ENCODE data around the gene GPR12.
A peak's percentile ranks its signal among the peaks of the same experiment; 100 is the strongest.

The GPR12 gene

DNA sequence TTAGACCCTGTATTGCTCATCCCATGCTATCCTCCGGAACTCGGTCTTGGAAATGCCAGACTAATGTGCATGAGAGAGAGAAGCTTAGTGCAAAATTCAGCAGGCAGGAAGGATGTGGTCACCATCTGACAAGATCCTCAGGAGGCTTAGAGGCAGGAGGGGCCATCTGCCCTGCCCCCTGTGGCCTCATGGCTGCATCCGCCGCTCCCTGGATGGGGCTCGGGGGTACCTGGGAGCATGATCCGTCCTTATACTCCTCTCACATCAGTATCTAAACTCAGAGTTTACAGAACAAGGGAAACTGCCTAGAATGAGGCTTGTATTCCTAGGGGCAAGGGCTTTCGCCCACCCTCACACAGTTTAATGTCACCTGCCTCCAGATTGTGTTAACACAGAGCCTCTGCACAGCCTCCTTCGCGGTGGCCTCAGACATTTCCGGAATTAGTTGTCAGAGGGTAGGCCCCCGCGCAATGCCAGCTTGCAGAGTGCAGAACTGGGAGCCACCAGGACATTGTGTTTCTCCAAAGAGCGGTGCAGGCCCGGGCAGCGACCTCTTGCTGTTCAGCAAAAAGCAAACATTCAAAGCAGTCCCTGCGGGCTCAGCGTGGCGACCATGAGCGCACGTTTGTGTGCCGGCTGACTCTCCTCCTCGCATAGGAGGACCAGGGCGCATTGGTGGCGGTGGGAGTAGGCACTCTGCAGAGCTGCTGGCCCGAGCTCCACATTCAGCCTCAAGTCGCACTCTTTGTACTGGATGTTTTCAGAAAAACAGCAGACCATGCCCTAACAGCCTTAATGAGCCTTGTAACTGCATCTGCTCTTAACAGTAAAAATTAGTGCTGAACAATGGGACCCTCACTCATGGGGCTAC lies 39.1 kb downstream of the GPR12 start:
- CTCF ChIA-PET = interaction anchor here (1.5 kb wide), 1 partner anchor 23 kb away, joined by 3 read pairs; no protein-coding TSS in a partner anchor
- TF ChIP-seq FOXA1 (IDR thresholded peaks at IDR 0.05) = no peak
- TF ChIP-seq BHLHE40 (IDR thresholded peaks at IDR 0.05; ENCODE audit: borderline replicate concordance) = no peak
- TF ChIP-seq ARNT (IDR thresholded peaks at IDR 0.05) = no peak
- TF ChIP-seq HDGF (IDR thresholded peaks at IDR 0.05; ENCODE audit: borderline replicate concordance) = no peak
- no peak for TF ChIP-seq NFRKB (IDR thresholded peaks at IDR 0.05)
- TF ChIP-seq FOXM1 (IDR thresholded peaks at IDR 0.05; ENCODE audit: borderline replicate concordance) = no peak
- TF ChIP-seq TARDBP (IDR thresholded peaks at IDR 0.05) = no peak
- TF ChIP-seq LEF1 (IDR thresholded peaks at IDR 0.05; ENCODE audit: borderline replicate concordance) = no peak
- no peak for TF ChIP-seq ELF4 (IDR thresholded peaks at IDR 0.05)
- TF ChIP-seq, protein P1, sequence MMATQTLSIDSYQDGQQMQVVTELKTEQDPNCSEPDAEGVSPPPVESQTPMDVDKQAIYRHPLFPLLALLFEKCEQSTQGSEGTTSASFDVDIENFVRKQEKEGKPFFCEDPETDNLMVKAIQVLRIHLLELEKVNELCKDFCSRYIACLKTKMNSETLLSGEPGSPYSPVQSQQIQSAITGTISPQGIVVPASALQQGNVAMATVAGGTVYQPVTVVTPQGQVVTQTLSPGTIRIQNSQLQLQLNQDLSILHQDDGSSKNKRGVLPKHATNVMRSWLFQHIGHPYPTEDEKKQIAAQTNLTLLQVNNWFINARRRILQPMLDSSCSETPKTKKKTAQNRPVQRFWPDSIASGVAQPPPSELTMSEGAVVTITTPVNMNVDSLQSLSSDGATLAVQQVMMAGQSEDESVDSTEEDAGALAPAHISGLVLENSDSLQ (IDR thresholded peaks at IDR 0.05) = no peak
- TF ChIP-seq SP1 (IDR thresholded peaks at IDR 0.05) = no peak
- TF ChIP-seq CTBP1 (IDR thresholded peaks at IDR 0.05; ENCODE audit: borderline replicate concordance) = no peak
- TF ChIP-seq ZNF384 (IDR thresholded peaks at IDR 0.05) = no peak
- no peak for TF ChIP-seq FOXK2 (IDR thresholded peaks at IDR 0.05)
- TF ChIP-seq SUZ12 (IDR thresholded peaks at IDR 0.05) = no peak
- no peak for TF ChIP-seq L3MBTL2 (conservative IDR thresholded peaks at IDR 0.05)

DNA sequence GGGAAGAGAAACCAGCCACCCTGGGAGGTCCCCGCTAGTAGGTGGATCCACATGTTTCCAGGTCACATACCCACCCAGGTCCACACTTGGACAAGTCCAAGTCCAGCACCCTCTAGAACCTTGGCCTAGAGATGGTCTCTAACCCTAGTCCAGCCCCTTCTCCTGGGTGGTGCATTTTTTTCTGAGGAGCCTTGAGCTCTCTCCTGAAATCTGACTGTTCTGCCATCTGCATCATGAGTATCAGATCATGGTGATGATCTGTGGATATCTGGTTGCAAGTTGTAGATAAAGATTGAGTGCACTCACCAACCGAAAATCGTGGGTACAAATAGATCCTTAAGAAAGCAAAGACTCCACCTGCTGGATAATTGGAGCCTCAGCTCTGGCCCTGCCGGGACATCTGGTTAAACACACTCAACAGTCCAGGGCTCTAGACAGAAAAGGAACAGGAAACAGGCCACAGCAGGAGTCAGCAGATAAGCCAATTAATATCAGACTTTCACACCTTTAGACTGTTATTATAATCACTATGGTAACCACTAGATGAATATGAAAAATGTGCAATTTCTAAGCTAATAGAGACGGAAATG lies 41.1 kb downstream of the GPR12 start:
- POLR2A ChIA-PET = no interaction called here

More for the DNA sequence above, 39.1 kb downstream of the GPR12 start:
- no peak for DNase-seq (ENCODE audit: extremely low spot score)
- POLR2A ChIA-PET = no interaction called here

DNA sequence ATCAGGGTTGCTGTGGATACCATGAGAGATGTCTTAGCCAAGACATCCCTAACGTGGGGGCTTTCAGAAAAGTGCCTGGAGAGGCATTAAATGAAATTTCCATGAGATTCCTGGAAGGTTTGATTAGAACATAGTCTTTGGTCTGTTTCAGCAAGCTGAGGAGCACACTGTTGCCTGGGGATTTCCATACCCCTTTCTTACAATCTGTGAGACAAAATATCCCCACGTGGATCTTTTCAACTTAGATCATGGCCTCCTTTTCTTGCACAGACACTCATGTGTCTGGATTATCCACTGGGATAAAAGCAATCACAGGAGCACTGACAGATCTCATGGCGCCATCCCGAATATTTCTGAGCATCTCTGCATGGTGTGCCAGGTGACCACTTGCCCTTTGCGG lies 41.7 kb downstream of the GPR12 start:
- CTCF ChIA-PET = no interaction called here
- POLR2A ChIA-PET = interaction anchor here (0.6 kb wide), 1 partner anchor 128 kb away, joined by 3 read pairs; no protein-coding TSS in a partner anchor

More for the DNA sequence above, 41.1 kb downstream of the GPR12 start:
- DNase-seq (ENCODE audit: extremely low spot score) = peak; percentile 20
- TF ChIP-seq, protein P1 (IDR thresholded peaks at IDR 0.05) = no peak
- TF ChIP-seq FOXM1 (IDR thresholded peaks at IDR 0.05; ENCODE audit: borderline replicate concordance) = no peak
- no peak for TF ChIP-seq TARDBP (IDR thresholded peaks at IDR 0.05)
- TF ChIP-seq CTBP1 (IDR thresholded peaks at IDR 0.05; ENCODE audit: borderline replicate concordance) = no peak
- no peak for TF ChIP-seq ZNF384 (IDR thresholded peaks at IDR 0.05)
- TF ChIP-seq ARNT (IDR thresholded peaks at IDR 0.05) = no peak
- TF ChIP-seq ELF4 (IDR thresholded peaks at IDR 0.05) = no peak
- TF ChIP-seq L3MBTL2 (conservative IDR thresholded peaks at IDR 0.05) = no peak
- no peak for TF ChIP-seq FOXK2 (IDR thresholded peaks at IDR 0.05)
- TF ChIP-seq FOXA1 (IDR thresholded peaks at IDR 0.05) = no peak
- TF ChIP-seq LEF1 (IDR thresholded peaks at IDR 0.05; ENCODE audit: borderline replicate concordance) = no peak
- TF ChIP-seq NFRKB (IDR thresholded peaks at IDR 0.05) = no peak
- TF ChIP-seq SP1 (IDR thresholded peaks at IDR 0.05) = no peak
- TF ChIP-seq SUZ12 (IDR thresholded peaks at IDR 0.05) = no peak
- no peak for TF ChIP-seq HDGF (IDR thresholded peaks at IDR 0.05; ENCODE audit: borderline replicate concordance)
- no peak for TF ChIP-seq BHLHE40 (IDR thresholded peaks at IDR 0.05; ENCODE audit: borderline replicate concordance)
- CTCF ChIA-PET = interaction anchor here (0.8 kb wide), 1 partner anchor 42 kb away, joined by 3 read pairs; no protein-coding TSS in a partner anchor

DNA sequence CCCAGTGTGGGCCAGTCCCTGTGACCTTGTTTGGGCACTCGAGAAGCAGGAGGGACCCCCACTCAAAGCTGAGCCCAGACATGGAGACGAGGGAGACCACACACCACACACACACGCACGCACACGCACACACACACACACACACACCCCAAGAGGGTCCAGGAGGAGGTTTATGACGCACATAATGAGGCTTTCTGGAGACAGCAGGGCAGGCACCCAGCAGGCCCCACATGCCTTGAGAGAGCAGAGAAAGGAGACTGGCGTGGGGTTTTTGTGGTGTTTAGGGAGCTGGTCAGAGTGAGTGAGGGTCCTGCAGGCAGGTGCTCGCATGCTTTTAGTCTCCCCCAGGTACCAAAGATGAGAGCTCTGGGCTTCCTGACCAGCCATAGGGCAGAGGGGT lies 42.4 kb downstream of the GPR12 start:
- CTCF ChIA-PET = interaction anchor here (0.7 kb wide), 1 partner anchor 16 kb away, joined by 4 read pairs; no protein-coding TSS in a partner anchor
- no peak for TF ChIP-seq LEF1 (IDR thresholded peaks at IDR 0.05; ENCODE audit: borderline replicate concordance)
- DNase-seq (ENCODE audit: extremely low spot score) = no peak
- POLR2A ChIA-PET = interaction anchor here (0.6 kb wide), 1 partner anchor 129 kb away, joined by 3 read pairs; no protein-coding TSS in a partner anchor

More for the DNA sequence above, 41.7 kb downstream of the GPR12 start:
- TF ChIP-seq BHLHE40 (IDR thresholded peaks at IDR 0.05; ENCODE audit: borderline replicate concordance) (no peak), TARDBP (IDR thresholded peaks at IDR 0.05) (no peak), FOXK2 (IDR thresholded peaks at IDR 0.05) (no peak), FOXM1 (IDR thresholded peaks at IDR 0.05; ENCODE audit: borderline replicate concordance) (no peak), SUZ12 (IDR thresholded peaks at IDR 0.05) (no peak), LEF1 (IDR thresholded peaks at IDR 0.05; ENCODE audit: borderline replicate concordance) (no peak), FOXA1 (IDR thresholded peaks at IDR 0.05) (no peak), HDGF (IDR thresholded peaks at IDR 0.05; ENCODE audit: borderline replicate concordance) (no peak), ARNT (IDR thresholded peaks at IDR 0.05) (no peak), SP1 (IDR thresholded peaks at IDR 0.05) (no peak), NFRKB (IDR thresholded peaks at IDR 0.05) (no peak), ELF4 (IDR thresholded peaks at IDR 0.05) (no peak), L3MBTL2 (conservative IDR thresholded peaks at IDR 0.05) (no peak), ZNF384 (IDR thresholded peaks at IDR 0.05) (no peak), CTBP1 (IDR thresholded peaks at IDR 0.05; ENCODE audit: borderline replicate concordance) (no peak)
- TF ChIP-seq, protein P1 (IDR thresholded peaks at IDR 0.05) = no peak
- no peak for DNase-seq (ENCODE audit: extremely low spot score)

DNA sequence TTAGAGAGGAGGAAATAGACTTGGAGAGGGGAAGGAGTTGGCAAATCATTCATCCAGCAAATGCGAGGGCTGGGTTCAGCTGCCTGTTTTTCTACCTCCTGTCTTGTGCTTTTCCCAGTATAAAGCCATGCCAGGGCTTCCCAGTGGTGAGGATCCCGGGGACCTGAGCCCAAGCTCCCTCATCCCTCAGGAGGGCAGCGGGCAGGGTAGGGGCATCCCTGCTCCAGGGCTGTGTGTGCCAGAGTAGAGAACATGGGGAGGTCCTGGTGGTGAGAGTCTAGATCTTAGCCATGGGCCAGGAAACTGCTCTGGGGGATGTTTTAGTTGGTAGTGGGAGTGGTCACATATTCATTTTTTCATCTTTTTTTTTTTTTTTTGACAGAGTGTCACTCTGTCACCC lies 43.6 kb downstream of the GPR12 start:
- ChIA-PET CTCF (no interaction called here), POLR2A (no interaction called here)
- no peak for DNase-seq (ENCODE audit: extremely low spot score)
- TF ChIP-seq CTBP1 (IDR thresholded peaks at IDR 0.05; ENCODE audit: borderline replicate concordance) = no peak
- TF ChIP-seq NFRKB (IDR thresholded peaks at IDR 0.05) = no peak
- TF ChIP-seq TARDBP (IDR thresholded peaks at IDR 0.05) = no peak
- no peak for TF ChIP-seq FOXM1 (IDR thresholded peaks at IDR 0.05; ENCODE audit: borderline replicate concordance)
- TF ChIP-seq BHLHE40 (IDR thresholded peaks at IDR 0.05; ENCODE audit: borderline replicate concordance) = no peak
- no peak for TF ChIP-seq ELF4 (IDR thresholded peaks at IDR 0.05)
- TF ChIP-seq L3MBTL2 (conservative IDR thresholded peaks at IDR 0.05) = no peak
- no peak for TF ChIP-seq ARNT (IDR thresholded peaks at IDR 0.05)
- no peak for TF ChIP-seq SP1 (IDR thresholded peaks at IDR 0.05)
- no peak for TF ChIP-seq ZNF384 (IDR thresholded peaks at IDR 0.05)
- TF ChIP-seq LEF1 (IDR thresholded peaks at IDR 0.05; ENCODE audit: borderline replicate concordance) = no peak
- no peak for TF ChIP-seq FOXK2 (IDR thresholded peaks at IDR 0.05)
- TF ChIP-seq, protein P1 (IDR thresholded peaks at IDR 0.05) = no peak
- no peak for TF ChIP-seq FOXA1 (IDR thresholded peaks at IDR 0.05)
- no peak for TF ChIP-seq HDGF (IDR thresholded peaks at IDR 0.05; ENCODE audit: borderline replicate concordance)
- no peak for TF ChIP-seq SUZ12 (IDR thresholded peaks at IDR 0.05)
